Endothelial cell of hepatic sinusoid (primary cell): Measurements from ENCODE around the gene ROBO1.

ENCODE experiments used
- in situ Hi-C: cut with HindIII; loops from 2 replicates; pipeline ENCODE4 v1.10.0; 2017; ENCODE audit warnings: low sequenced_read_pairs

Gene ROBO1

GRCh38 chr3:79390352-79390751 lies 377.4 kb downstream of the ROBO1 start:
- in situ Hi-C loops, result no loop called here

- in situ Hi-C loops, result no loop called here
Measured at GRCh38 chr3:79385211-79385610, 382.6 kb downstream of the ROBO1 start.

- in situ Hi-C loops, result no loop called here
Measured at GRCh38 chr3:79383402-79384012, 384.3 kb downstream of the ROBO1 start.

GRCh38 chr3:79380581-79380980 lies 387.2 kb downstream of the ROBO1 start:
- in situ Hi-C loops, result no loop called here

- in situ Hi-C loops, result no loop called here
Measured at GRCh38 chr3:79378064-79378463, 389.7 kb downstream of the ROBO1 start.

GRCh38 chr3:79369306-79369705 lies 398.5 kb downstream of the ROBO1 start:
- in situ Hi-C loops, result no loop called here

- in situ Hi-C loops, result no loop called here
Measured at GRCh38 chr3:79368403-79368802, 399.4 kb downstream of the ROBO1 start.

- in situ Hi-C loops, result no loop called here
Measured at GRCh38 chr3:79367803-79368202, 400.0 kb downstream of the ROBO1 start.

- in situ Hi-C loops, result no loop called here
Measured at GRCh38 chr3:79367066-79367465, 400.7 kb downstream of the ROBO1 start.

- in situ Hi-C loops, result no loop called here
Measured at GRCh38 chr3:79366414-79366813, 401.4 kb downstream of the ROBO1 start.

GRCh38 chr3:79364784-79365183 lies 403.0 kb downstream of the ROBO1 start:
- in situ Hi-C loops, result no loop called here

- in situ Hi-C loops, result no loop called here
Measured at GRCh38 chr3:79362571-79363270, 405.1 kb downstream of the ROBO1 start.

- in situ Hi-C loops, result no loop called here
Measured at GRCh38 chr3:79361748-79362378, 405.9 kb downstream of the ROBO1 start.

- in situ Hi-C loops, result no loop called here
Measured at GRCh38 chr3:79358327-79358726, 409.5 kb downstream of the ROBO1 start.

GRCh38 chr3:79354179-79354688 lies 413.6 kb downstream of the ROBO1 start:
- in situ Hi-C loops, result loop anchor here (5.0 kb wide), 1 partner anchor 272 kb away; no protein-coding TSS in a partner anchor

GRCh38 chr3:79351699-79352098 lies 416.1 kb downstream of the ROBO1 start:
- in situ Hi-C loops, result loop anchor here (5.0 kb wide), 1 partner anchor 269 kb away; no protein-coding TSS in a partner anchor

- in situ Hi-C loops, result no loop called here
Measured at GRCh38 chr3:79344876-79345871, 422.6 kb downstream of the ROBO1 start.

GRCh38 chr3:79341961-79342360 lies 425.8 kb downstream of the ROBO1 start:
- in situ Hi-C loops, result no loop called here

GRCh38 chr3:79339846-79340245 lies 428.0 kb downstream of the ROBO1 start:
- in situ Hi-C loops, result no loop called here

GRCh38 chr3:79337798-79338197 lies 430.0 kb downstream of the ROBO1 start:
- in situ Hi-C loops, result no loop called here

- in situ Hi-C loops, result no loop called here
Measured at GRCh38 chr3:79329154-79329553, 438.6 kb downstream of the ROBO1 start.
